Measurements from ENCODE around the gene WWC1.
A peak's percentile ranks its signal among the peaks of the same experiment; 100 is the strongest.

The WWC1 gene

GRCh38 chr5:168365581-168366081 lies 74.2 kb downstream of the WWC1 start:
- peaks cover 25% of the 10 kb centered on the region for H3K4me1 Mint-ChIP-seq
- peaks cover 18% of the 10 kb centered on the region for H3K27me3 Mint-ChIP-seq (ENCODE audit: low read depth, poor library complexity)
- H3K27ac Mint-ChIP-seq: no peak overlapping the region
- peak; percentile 11 for DNase-seq
- H3K4me3 Mint-ChIP-seq: no peak overlapping the region
- H3K9me3 Mint-ChIP-seq: no peaks in the 10 kb centered on the region
- no peaks in the 10 kb centered on the region for H3K36me3 Mint-ChIP-seq (ENCODE audit: low read depth)
- no peak for TF ChIP-seq CTCF (IDR thresholded peaks at IDR 0.05)

GRCh38 chr5:168366116-168366515 lies 74.7 kb downstream of the WWC1 start:
- Mint-ChIP-seq H3K27ac (no peak overlapping the region), H3K9me3 (no peaks in the 10 kb centered on the region), H3K4me3 (no peak overlapping the region), H3K36me3 (ENCODE audit: low read depth) (no peaks in the 10 kb centered on the region), H3K4me1 (peaks cover 25% of the 10 kb centered on the region), H3K27me3 (ENCODE audit: low read depth, poor library complexity) (peaks cover 20% of the 10 kb centered on the region)
- TF ChIP-seq CTCF (IDR thresholded peaks at IDR 0.05): no peak
- DNase-seq: no peak

- TF ChIP-seq CTCF (IDR thresholded peaks at IDR 0.05): no peak
- no peak for DNase-seq
- Mint-ChIP-seq H3K4me3 (no peak overlapping the region), H3K36me3 (ENCODE audit: low read depth) (no peaks in the 10 kb centered on the region), H3K4me1 (peaks cover 22% of the 10 kb centered on the region), H3K9me3 (no peaks in the 10 kb centered on the region), H3K27me3 (ENCODE audit: low read depth, poor library complexity) (peaks cover 10% of the 10 kb centered on the region), H3K27ac (no peak overlapping the region)
These were observed 77.4 kb downstream of the WWC1 start for GRCh38 chr5:168368854-168369253.

GRCh38 chr5:168370831-168371230 lies 79.4 kb downstream of the WWC1 start:
- no peak for DNase-seq
- no peak for TF ChIP-seq CTCF (IDR thresholded peaks at IDR 0.05)
- no peaks in the 10 kb centered on the region for H3K36me3 Mint-ChIP-seq (ENCODE audit: low read depth)
- H3K4me3 Mint-ChIP-seq: no peak overlapping the region
- peaks cover 5% of the 10 kb centered on the region for H3K4me1 Mint-ChIP-seq
- peaks cover 6% of the 10 kb centered on the region for H3K27me3 Mint-ChIP-seq (ENCODE audit: low read depth, poor library complexity)
- no peak overlapping the region for H3K27ac Mint-ChIP-seq
- no peaks in the 10 kb centered on the region for H3K9me3 Mint-ChIP-seq

GRCh38 chr5:168372356-168372946 lies 81.0 kb downstream of the WWC1 start:
- Mint-ChIP-seq H3K36me3 (ENCODE audit: low read depth) (no peaks in the 10 kb centered on the region), H3K4me3 (no peak overlapping the region), H3K9me3 (no peaks in the 10 kb centered on the region), H3K4me1 (no peaks in the 10 kb centered on the region), H3K27me3 (ENCODE audit: low read depth, poor library complexity) (peaks cover 6% of the 10 kb centered on the region), H3K27ac (no peak overlapping the region)
- TF ChIP-seq CTCF (IDR thresholded peaks at IDR 0.05): no peak
- no peak for DNase-seq

GRCh38 chr5:168374532-168374931 lies 83.1 kb downstream of the WWC1 start:
- Mint-ChIP-seq H3K27ac (no peak overlapping the region), H3K27me3 (ENCODE audit: low read depth, poor library complexity) (peaks cover 3% of the 10 kb centered on the region), H3K9me3 (no peaks in the 10 kb centered on the region), H3K36me3 (ENCODE audit: low read depth) (no peaks in the 10 kb centered on the region), H3K4me3 (no peak overlapping the region), H3K4me1 (no peaks in the 10 kb centered on the region)
- TF ChIP-seq CTCF (IDR thresholded peaks at IDR 0.05): no peak
- no peak for DNase-seq
